Activated CD8-positive, alpha-beta memory T cell treated with anti-CD3 and anti-CD28 coated beads, Interleukin-2, amount 50 U/mL, for 4 hours (primary cell): ENCODE results near the gene HAUS7.

Experiments used
- DNase-seq: peaks from one replicate; pipeline ENCODE4 v3.0.0-alpha.2; 2020

Gene HAUS7

DNA sequence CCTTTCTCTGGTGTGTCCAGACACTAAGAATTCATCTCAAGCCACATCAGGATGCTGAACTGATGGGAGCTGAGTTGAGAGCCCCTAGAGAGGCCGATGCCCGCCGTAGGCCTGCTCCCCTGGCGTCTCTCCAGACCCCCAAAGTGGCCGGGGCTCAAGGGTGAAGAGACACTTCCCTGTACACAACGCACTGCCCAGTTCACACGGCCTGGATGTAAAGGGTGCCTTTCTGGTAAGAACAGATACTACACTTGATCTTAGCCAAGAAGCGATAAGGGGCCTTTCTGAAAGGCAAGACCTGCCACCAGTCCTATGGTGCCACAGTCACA, 19.5 kb downstream of the HAUS7 start:
- no peak for DNase-seq

DNA sequence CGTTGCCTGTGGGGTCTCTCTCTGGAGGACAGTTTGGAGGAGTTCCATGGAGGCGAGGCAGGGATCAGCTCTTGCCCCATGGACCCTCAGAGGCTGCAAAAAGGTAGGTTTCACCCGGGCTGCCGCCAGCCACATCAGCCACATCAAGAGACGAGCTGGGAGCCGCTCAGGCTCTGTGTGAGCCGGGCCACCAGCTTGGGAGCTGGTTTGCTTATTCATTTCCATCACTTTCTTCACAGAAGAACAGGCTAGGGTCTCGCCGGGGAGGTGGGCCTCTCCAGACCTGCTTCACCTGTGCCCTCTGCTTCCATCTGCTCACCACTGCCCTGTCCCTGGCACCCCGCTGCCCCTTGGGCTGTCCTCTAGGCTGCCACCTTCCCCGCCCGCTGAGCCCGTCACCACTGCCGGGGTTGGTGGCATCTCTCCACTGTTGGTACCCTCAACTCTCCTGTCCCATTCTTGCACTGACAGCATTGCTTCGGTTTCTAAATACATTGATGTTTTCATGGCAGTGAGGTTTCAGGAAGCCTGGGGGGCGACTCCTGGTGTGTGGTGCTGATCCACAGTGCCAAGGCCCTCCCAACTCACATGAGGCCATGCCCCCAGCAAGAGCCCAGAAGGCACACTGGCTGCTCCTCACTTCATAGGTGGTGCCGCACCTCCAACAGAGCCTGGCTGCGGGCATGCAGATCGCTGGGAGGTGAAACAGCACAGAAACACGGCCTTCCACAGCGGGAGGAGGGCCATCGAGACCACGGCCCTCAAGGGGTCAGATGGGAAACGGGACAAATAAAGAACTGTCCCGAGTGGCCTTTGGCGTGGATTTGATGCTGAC, 20.0 kb downstream of the HAUS7 start:
- DNase-seq = no peak

DNA sequence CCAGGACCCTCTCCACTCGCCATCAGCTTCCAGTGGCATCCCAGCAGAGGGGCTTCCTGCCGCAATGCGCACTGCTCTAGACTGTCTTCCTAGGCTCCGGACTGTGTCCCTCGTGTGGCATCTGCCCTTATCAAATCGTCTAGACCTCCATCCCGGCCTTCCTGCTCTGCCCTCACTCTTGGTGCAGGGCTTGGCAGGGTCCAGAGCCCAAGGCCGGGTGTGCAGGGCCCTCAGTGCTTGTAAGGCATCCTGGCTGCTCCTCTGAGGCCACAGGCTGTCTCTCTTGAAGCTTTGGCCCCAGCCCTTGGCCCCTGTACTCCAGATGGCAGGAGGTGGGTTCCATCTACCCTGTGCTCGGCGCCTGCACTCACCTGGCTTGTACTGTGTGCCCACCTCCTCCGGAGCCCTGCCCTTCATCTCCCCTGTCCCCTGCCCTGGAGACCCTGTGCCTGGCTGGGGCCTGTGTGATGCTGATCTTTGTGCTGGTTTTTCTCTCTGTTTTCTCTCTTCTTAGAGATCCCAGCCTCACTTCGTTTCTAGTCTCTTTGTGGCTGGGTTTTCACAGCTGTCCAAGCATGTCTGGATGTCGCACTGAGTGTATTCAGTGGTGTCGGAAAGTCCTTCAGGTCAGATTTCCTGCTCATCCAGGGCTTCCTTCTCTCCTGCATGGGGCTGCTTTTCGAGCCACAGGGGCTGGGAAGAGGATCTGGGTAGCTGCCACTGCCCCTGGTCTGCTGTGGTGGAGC, 20.8 kb downstream of the HAUS7 start:
- DNase-seq = no peak

- DNase-seq = no peak
Measured at GRCh38 chrX:153448556-153449367, 21.6 kb downstream of the HAUS7 start.

- no peak for DNase-seq
Measured at GRCh38 chrX:153447581-153447960, 22.8 kb downstream of the HAUS7 start.

- DNase-seq = no peak
Measured at GRCh38 chrX:153446950-153447580, 23.3 kb downstream of the HAUS7 start.

DNA sequence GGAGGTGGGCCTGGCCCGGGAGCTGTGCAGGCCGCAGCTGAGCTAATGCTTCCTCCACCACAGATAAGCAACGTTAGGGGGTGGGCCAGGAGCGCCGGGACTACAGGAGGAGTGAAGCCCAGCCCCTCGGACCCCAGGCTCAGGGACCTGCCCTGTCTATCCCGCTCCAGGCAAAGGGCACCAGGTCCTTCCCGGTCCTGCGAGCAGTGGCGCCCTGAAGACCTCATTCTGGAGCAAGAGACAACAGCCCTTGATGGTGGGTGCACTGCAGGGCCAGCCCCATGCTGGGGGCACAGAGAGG, 23.8 kb downstream of the HAUS7 start:
- DNase-seq = no peak

- DNase-seq = no peak
Measured at GRCh38 chrX:153445856-153446635, 24.3 kb downstream of the HAUS7 start, which contains the start of gene TREX2. TREX2 (minus strand) TSS chrX:153446056; CDS start chrX:153445430, 626 bp downstream.

DNA sequence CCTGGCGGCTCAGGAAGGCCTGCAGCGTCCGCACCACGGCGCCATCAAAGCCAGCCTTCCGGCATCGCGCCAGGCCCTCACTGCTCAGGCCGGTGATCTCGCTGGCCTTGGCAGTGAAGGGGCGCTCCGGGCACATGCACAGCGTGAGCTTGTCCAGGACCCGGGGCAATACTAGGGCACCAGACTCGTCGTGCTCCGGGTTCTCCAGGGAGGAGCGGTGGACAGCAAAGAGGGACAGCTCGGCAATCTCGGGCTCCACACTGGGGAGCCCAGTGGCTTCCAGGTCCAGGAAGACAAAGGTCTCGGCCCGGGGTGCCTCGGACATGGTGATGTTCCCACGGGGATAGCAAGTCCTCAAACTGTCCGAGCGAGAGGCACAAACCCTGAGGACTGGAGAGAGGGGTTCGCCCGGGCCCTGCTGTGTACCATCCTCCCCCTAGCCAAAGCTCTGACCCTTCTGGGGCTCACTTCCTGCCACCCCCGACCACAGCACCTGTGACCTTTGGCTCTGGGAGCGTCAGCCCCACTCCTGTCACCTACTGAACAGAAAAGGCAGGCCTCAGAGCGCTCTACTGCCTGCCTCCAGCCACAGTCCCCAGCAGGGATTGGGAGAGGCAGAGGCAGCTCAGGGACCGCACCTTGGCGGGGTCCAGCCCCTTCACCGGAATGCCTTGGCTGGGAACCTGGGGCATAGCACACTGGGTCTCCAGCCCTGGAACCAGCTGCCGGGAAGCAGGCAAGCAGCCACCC, 25.1 kb downstream of the HAUS7 start:
- no peak for DNase-seq

GRCh38 chrX:153444333-153445011, 25.9 kb downstream of the HAUS7 start:
- no peak for DNase-seq

GRCh38 chrX:153443476-153444332, 26.7 kb downstream of the HAUS7 start:
- no peak for DNase-seq

DNA sequence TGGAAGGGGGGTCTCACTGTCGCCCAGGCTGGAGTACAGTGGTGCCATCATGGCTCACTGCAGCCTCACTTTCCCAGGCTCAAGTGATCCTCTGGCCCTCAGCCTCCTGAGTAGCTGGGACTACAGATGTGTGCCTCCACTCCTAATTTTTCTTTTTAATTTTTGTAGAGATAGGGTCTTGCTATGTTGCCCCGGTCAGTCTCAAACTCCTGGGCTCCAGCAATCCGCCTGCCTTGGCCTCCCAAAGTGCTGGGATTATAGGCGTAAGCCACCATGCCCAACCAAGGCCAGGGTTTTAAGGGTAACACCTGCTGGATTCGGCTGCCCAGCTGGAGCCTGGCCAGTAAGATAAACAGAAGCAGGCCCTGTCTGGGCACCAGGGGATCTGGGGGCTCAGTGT, 27.9 kb downstream of the HAUS7 start:
- no peak for DNase-seq

DNA sequence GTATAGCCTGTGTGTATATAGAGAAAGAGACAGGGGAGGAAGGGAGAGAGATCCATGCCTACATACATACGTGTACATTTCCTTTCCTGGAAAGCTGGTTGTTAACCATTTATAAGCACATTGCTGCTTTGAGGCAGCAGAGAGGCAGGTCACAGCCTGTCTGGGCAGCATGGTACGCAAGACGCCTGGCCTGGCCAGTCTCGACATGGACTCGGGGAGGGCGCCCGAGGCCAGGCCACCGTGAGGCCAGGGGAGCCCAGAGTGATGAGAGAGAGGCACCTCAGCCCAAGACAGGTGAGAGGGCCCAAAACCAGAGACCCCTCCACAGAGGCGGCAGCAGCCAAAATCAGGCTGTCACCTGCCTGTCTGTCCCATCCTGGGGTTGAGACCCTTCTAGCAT, 28.4 kb downstream of the HAUS7 start:
- DNase-seq = no peak

DNA sequence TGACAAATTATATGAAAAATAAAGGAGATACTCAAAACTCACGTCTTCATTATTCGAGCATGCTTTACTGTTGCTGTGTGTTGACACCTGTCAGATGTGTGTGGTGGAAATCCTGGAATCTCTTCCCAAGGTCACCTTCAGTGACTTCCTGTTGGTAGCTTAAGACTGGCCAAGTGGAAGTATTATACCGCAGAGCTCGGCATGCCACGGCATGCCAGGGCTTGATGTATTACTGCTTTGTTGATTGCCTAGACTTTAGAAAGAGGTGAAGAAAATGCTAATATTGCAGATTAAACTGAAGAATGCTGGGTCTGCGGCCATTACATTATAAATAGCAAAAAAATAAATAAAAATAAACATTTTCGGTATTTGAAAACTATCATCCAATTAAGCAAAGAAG, 29.1 kb downstream of the HAUS7 start:
- no peak for DNase-seq

GRCh38 chrX:153440556-153441135, 29.7 kb downstream of the HAUS7 start:
- no peak for DNase-seq

- DNase-seq = no peak
Measured at GRCh38 chrX:153439977-153440376, 30.4 kb downstream of the HAUS7 start.

GRCh38 chrX:153438532-153438931, 31.8 kb downstream of the HAUS7 start:
- no peak for DNase-seq

- no peak for DNase-seq
Measured at GRCh38 chrX:153435845-153436244, 34.5 kb downstream of the HAUS7 start.

GRCh38 chrX:153434801-153435200, 35.6 kb downstream of the HAUS7 start:
- no peak for DNase-seq
